ENCODE data around the gene CACNA2D3. TPM values are rescaled to one million over a fixed set of nuclear protein-coding genes. Genes with fewer than 3 reads are reported as not detected.

The CACNA2D3 gene
- total and polyA plus RNA-seq, 4 donors: 0.06 to 0.37 (median 0.08) TPM; not detected in 1

GRCh38 chr3:54488297-54488696, 365.9 kb downstream of the CACNA2D3 start:
- H3K9ac ChIP-seq (ENCODE audit: low read depth in 1 of 2, low read length in 2 of 2): no peak overlapping the region
- no peak for DNase-seq (ENCODE audit: low spot score)
- no peaks in the 10 kb centered on the region for H3K4me1 ChIP-seq (ENCODE audit: control insufficient read depth in 4 of 4, insufficient read depth in 4 of 4, low read length in 3 of 4)
- no peak overlapping the region for H3K4me3 ChIP-seq (ENCODE audit: low read depth in 1 of 3, low read length in 3 of 3)
- 87% methylated on average over 5 of the region's 5 CpGs for WGBS
- no peaks in the 10 kb centered on the region for H3K36me3 ChIP-seq (ENCODE audit: control insufficient read depth in 4 of 4, insufficient read depth in 3 of 4, low read depth in 1 of 4, low read length in 3 of 4)
- no peaks in the 10 kb centered on the region for H3K27me3 ChIP-seq (ENCODE audit: control insufficient read depth in 4 of 4, insufficient read depth in 4 of 4, low read length in 3 of 4)
- no peaks in the 10 kb centered on the region for H3K9me3 ChIP-seq (ENCODE audit: control insufficient read depth in 4 of 4, low read length in 3 of 4)
- TF ChIP-seq JUND (IDR thresholded peaks at IDR 0.05): no peak
- TF ChIP-seq RXRA (IDR thresholded peaks at IDR 0.05): no peak
- no peak for TF ChIP-seq NR2F2 (IDR thresholded peaks at IDR 0.05)
- TF ChIP-seq EGR1 (IDR thresholded peaks at IDR 0.05; ENCODE audit: low read depth in 2 of 2): no peak
- TF ChIP-seq, protein P1, sequence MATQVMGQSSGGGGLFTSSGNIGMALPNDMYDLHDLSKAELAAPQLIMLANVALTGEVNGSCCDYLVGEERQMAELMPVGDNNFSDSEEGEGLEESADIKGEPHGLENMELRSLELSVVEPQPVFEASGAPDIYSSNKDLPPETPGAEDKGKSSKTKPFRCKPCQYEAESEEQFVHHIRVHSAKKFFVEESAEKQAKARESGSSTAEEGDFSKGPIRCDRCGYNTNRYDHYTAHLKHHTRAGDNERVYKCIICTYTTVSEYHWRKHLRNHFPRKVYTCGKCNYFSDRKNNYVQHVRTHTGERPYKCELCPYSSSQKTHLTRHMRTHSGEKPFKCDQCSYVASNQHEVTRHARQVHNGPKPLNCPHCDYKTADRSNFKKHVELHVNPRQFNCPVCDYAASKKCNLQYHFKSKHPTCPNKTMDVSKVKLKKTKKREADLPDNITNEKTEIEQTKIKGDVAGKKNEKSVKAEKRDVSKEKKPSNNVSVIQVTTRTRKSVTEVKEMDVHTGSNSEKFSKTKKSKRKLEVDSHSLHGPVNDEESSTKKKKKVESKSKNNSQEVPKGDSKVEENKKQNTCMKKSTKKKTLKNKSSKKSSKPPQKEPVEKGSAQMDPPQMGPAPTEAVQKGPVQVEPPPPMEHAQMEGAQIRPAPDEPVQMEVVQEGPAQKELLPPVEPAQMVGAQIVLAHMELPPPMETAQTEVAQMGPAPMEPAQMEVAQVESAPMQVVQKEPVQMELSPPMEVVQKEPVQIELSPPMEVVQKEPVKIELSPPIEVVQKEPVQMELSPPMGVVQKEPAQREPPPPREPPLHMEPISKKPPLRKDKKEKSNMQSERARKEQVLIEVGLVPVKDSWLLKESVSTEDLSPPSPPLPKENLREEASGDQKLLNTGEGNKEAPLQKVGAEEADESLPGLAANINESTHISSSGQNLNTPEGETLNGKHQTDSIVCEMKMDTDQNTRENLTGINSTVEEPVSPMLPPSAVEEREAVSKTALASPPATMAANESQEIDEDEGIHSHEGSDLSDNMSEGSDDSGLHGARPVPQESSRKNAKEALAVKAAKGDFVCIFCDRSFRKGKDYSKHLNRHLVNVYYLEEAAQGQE (IDR thresholded peaks at IDR 0.05): no peak
- TF ChIP-seq GABPA (IDR thresholded peaks at IDR 0.05 in 1 of 2, conservative IDR thresholded peaks at IDR 0.05 in 1 of 2): no peak
- no peak for TF ChIP-seq FOXA2 (IDR thresholded peaks at IDR 0.05)
- TF ChIP-seq HNF4G (IDR thresholded peaks at IDR 0.05): no peak
- H3K27ac ChIP-seq (ENCODE audit: low read depth in 1 of 2, low read length in 2 of 2): no peak overlapping the region

DNA sequence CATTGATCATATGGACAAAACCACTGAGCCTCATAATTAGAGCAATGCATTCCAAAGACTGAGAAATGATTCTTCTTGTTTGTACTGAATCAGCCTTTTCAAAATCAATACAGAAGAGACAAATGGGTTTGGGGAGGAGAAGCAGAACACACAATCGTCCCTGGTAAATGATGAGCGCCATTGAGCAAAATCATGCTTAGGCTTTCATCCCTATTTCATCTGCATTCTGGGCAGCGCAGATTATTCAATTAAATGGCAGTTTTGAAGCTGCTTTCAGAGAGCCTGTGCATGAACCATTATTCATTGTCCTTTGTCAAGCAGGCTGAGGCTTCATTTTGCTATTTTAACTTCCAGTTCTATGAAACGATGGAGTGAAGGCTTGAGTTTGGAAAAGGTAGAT, 371.9 kb downstream of the CACNA2D3 start:
- TF ChIP-seq JUND (IDR thresholded peaks at IDR 0.05): no peak
- TF ChIP-seq NR2F2 (IDR thresholded peaks at IDR 0.05): no peak
- no peak overlapping the region for H3K9ac ChIP-seq (ENCODE audit: low read depth in 1 of 2, low read length in 2 of 2)
- H3K9me3 ChIP-seq (ENCODE audit: control insufficient read depth in 4 of 4, low read length in 3 of 4): peaks cover 0 to 5% (median 0%) of the 10 kb centered on the region in 4 donors
- DNase-seq (ENCODE audit: low spot score): no peak
- no peaks in the 10 kb centered on the region for H3K36me3 ChIP-seq (ENCODE audit: control insufficient read depth in 4 of 4, insufficient read depth in 3 of 4, low read depth in 1 of 4, low read length in 3 of 4)
- no peaks in the 10 kb centered on the region for H3K27me3 ChIP-seq (ENCODE audit: control insufficient read depth in 4 of 4, insufficient read depth in 4 of 4, low read length in 3 of 4)
- no peak overlapping the region for H3K4me3 ChIP-seq (ENCODE audit: low read depth in 1 of 3, low read length in 3 of 3)
- no peaks in the 10 kb centered on the region for H3K4me1 ChIP-seq (ENCODE audit: control insufficient read depth in 4 of 4, insufficient read depth in 4 of 4, low read length in 3 of 4)
- H3K27ac ChIP-seq (ENCODE audit: low read depth in 1 of 2, low read length in 2 of 2): no peak overlapping the region
- 89% methylated on average over 4 of the region's 4 CpGs for WGBS

GRCh38 chr3:54506603-54507002, 384.3 kb downstream of the CACNA2D3 start:
- no peak overlapping the region for H3K9ac ChIP-seq (ENCODE audit: low read depth in 1 of 2, low read length in 2 of 2)
- 85% methylated on average over 3 of the region's 3 CpGs for WGBS
- no peak overlapping the region for H3K27ac ChIP-seq (ENCODE audit: low read depth in 1 of 2, low read length in 2 of 2)
- H3K4me3 ChIP-seq (ENCODE audit: low read depth in 1 of 3, low read length in 3 of 3): no peak overlapping the region
- peaks cover 0 to 4% (median 1%) of the 10 kb centered on the region in 4 donors for H3K27me3 ChIP-seq (ENCODE audit: control insufficient read depth in 4 of 4, insufficient read depth in 4 of 4, low read length in 3 of 4)
- no peaks in the 10 kb centered on the region for H3K36me3 ChIP-seq (ENCODE audit: control insufficient read depth in 4 of 4, insufficient read depth in 3 of 4, low read depth in 1 of 4, low read length in 3 of 4)
- no peak for DNase-seq (ENCODE audit: low spot score)
- H3K9me3 ChIP-seq (ENCODE audit: control insufficient read depth in 4 of 4, low read length in 3 of 4): no peaks in the 10 kb centered on the region
- no peaks in the 10 kb centered on the region for H3K4me1 ChIP-seq (ENCODE audit: control insufficient read depth in 4 of 4, insufficient read depth in 4 of 4, low read length in 3 of 4)
- TF ChIP-seq CTCF (IDR thresholded peaks at IDR 0.05; ENCODE audit: low read depth, low read length, missing input control) (no peak), HNF4G (IDR thresholded peaks at IDR 0.05) (no peak), SP1 (IDR thresholded peaks at IDR 0.05) (no peak), TAF1 (conservative IDR thresholded peaks at IDR 0.05) (no peak), EGR1 (IDR thresholded peaks at IDR 0.05; ENCODE audit: low read depth in 2 of 2) (no peak), YY1 (IDR thresholded peaks at IDR 0.05) (no peak), FOXA1 (IDR thresholded peaks at IDR 0.05) (no peak), JUND (IDR thresholded peaks at IDR 0.05) (no peak), RAD21 (IDR thresholded peaks at IDR 0.05) (no peak), HNF4A (conservative IDR thresholded peaks at IDR 0.05) (no peak), FOXA2 (IDR thresholded peaks at IDR 0.05) (no peak), RXRA (IDR thresholded peaks at IDR 0.05) (no peak), ZBTB33 (IDR thresholded peaks at IDR 0.05) (no peak), NR2F2 (IDR thresholded peaks at IDR 0.05) (no peak)
- TF ChIP-seq, protein P2, sequence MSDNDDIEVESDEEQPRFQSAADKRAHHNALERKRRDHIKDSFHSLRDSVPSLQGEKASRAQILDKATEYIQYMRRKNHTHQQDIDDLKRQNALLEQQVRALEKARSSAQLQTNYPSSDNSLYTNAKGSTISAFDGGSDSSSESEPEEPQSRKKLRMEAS (IDR thresholded peaks at IDR 0.05): no peak
- TF ChIP-seq, protein P1 (IDR thresholded peaks at IDR 0.05): no peak
